Left ventricle myocardium inferior (tissue), 1 donor: Measurements from ENCODE around the gene ANK3. TPM values are rescaled to one million over a fixed set of nuclear protein-coding genes. Genes with fewer than 3 reads are reported as not detected.

Experiments
- DNase-seq: peaks from one replicate; pipeline ENCODE4 v3.0.0-alpha.2; 2020
- H3K27ac ChIP-seq: fragments of 200-600 bp; replicated peaks from 2 replicates; pipeline ENCODE4 v1.8.0; 2021
- H3K27me3 ChIP-seq: fragments of 200-600 bp; 2 replicates; pipeline ENCODE4 v1.8.0; 2021; ENCODE audit warnings: low read depth
- H3K36me3 ChIP-seq: fragments of 200-600 bp; 2 replicates; pipeline ENCODE4 v1.8.0; 2021
- H3K4me1 ChIP-seq: fragments of 200-600 bp; 2 replicates; pipeline ENCODE4 v1.8.0; 2021
- H3K4me3 ChIP-seq: fragments of 200-600 bp; 2 replicates; pipeline ENCODE4 v1.8.0; 2021; ENCODE audit warnings: mild to moderate bottlenecking, moderate library complexity
- H3K9me3 ChIP-seq: fragments of 200-600 bp; replicated peaks from 2 replicates; pipeline ENCODE4 v1.8.0; 2021
- CTCF ChIP-seq: fragments of 200-600 bp; IDR thresholded peaks from 2 replicates; pipeline ENCODE4 v1.8.0; 2021; ENCODE audit warnings: antibody characterized with exemption, mild to moderate bottlenecking, borderline replicate concordance
- intact Hi-C: fragments of 100-400 bp; cut with micrococcal nuclease; formaldehyde crosslinking; loops from one replicate; pipeline ENCODE4 v1.11.0; 2022
- total RNA-seq: library from RNA; stranded (reverse); fragmentation: NEBNext Ultra II Directional; extraction: Animal tissue kit (Norgen Biotek cat#: 25700); gene quantifications from one replicate; pipeline ENCODE4 v1.2.1, GENCODE V29; 2021
- donor health status: DM: no; HTN: yes; CAD: no; lungs with severe emphysema.

Gene ANK3
- total RNA-seq, 1 donor from 2014 or later: 179 TPM

- H3K36me3 ChIP-seq: peaks cover 37% of the 10 kb centered on the region
- no peak for TF ChIP-seq CTCF
- no peaks in the 10 kb centered on the region for H3K27me3 ChIP-seq
- intact Hi-C loops: no loop called here
- H3K4me1 ChIP-seq: peaks cover 40% of the 10 kb centered on the region
- no peaks in the 10 kb centered on the region for H3K9me3 ChIP-seq
- H3K27ac ChIP-seq: no peak overlapping the region
- DNase-seq: no peak
- no peak overlapping the region for H3K4me3 ChIP-seq
Measured at GRCh38 chr10:60262647-60263126, 127.0 kb downstream of the ANK3 start.

DNA sequence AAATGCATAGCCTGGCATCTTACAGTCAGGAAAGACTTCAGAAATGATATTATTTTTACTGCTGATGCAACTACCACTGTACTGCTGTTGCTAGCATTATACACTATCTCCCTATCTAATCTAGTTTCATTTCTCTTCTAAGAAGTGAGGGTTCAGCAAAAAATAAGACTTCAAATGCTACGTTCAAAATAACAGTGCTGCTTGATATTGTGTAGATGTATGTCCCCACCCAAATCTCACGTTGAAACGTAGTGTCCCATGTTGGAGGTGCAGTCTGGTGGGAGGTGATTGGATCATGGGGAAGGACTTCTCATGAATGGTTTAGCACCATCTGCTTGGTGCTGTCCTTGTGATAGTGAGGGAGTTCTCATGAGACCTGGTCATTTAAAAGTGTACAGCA lies 129.4 kb downstream of the ANK3 start:
- peaks cover 40% of the 10 kb centered on the region for H3K36me3 ChIP-seq
- DNase-seq: no peak
- intact Hi-C loops: no loop called here

DNA sequence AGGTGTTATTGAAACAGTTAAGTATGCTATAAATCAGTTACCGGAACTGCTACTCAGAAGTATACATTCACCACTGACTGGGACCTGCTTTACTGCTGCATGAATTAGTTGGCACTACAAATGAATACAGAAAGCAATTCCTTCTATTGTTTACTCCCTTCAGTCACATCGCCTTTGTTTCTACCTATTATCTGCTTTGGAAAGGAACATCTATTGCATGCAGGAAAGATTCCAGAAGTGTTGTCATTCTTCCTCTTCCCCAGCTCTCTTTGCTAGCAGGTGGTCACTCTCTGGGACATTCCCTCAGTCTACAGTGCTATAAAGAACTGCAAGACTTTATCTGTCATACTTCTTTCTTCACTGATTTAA lies 131.3 kb downstream of the ANK3 start:
- H3K27me3 ChIP-seq: no peaks in the 10 kb centered on the region
- no peak for TF ChIP-seq CTCF
- no peak for DNase-seq
- no peak overlapping the region for H3K27ac ChIP-seq
- H3K36me3 ChIP-seq: peaks cover 34% of the 10 kb centered on the region
- H3K4me1 ChIP-seq: peaks cover 19% of the 10 kb centered on the region
- H3K9me3 ChIP-seq: no peaks in the 10 kb centered on the region
- H3K4me3 ChIP-seq: no peak overlapping the region
- intact Hi-C loops: no loop called here

More for the DNA sequence above, 129.4 kb downstream of the ANK3 start:
- Histone ChIP-seq H3K4me1 (peaks cover 20% of the 10 kb centered on the region), H3K27me3 (no peaks in the 10 kb centered on the region), H3K9me3 (no peaks in the 10 kb centered on the region), H3K4me3 (no peak overlapping the region), H3K27ac (no peak overlapping the region)
- no peak for TF ChIP-seq CTCF

DNA sequence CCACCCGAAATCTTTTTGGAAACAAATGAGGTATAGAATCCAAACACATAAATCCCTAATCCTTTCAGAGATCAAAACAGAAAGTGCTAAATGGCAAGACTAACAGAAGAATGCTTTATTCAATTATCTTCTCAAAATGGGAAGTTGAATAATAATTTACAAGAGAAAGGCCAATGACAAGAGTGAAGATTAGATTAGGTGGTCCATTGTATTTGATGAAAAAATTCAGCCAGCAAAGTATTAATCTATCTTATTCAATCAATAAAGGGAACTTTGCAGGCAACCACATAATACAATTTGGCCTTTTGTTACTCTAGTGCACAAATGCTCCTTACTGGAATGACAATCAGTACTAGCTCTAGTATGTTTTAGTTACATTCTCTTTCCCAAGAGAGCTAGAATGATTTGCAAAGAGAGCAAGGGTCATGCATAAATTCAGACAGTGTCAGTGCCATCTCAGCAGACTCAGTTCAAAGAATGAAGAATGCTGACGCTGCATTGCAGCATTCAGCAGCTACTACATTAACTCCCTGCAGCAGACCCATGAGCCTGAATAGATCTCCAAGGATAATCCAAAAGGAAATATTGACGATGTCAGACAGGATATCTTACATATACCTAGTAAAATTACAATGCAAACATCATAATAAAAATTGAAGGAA lies 131.8 kb downstream of the ANK3 start:
- TF ChIP-seq CTCF: no peak
- Histone ChIP-seq H3K36me3 (peaks cover 29% of the 10 kb centered on the region), H3K4me3 (no peak overlapping the region), H3K27ac (no peak overlapping the region), H3K4me1 (peaks cover 19% of the 10 kb centered on the region), H3K27me3 (no peaks in the 10 kb centered on the region), H3K9me3 (no peaks in the 10 kb centered on the region)
- intact Hi-C loops: no loop called here
- DNase-seq: no peak

DNA sequence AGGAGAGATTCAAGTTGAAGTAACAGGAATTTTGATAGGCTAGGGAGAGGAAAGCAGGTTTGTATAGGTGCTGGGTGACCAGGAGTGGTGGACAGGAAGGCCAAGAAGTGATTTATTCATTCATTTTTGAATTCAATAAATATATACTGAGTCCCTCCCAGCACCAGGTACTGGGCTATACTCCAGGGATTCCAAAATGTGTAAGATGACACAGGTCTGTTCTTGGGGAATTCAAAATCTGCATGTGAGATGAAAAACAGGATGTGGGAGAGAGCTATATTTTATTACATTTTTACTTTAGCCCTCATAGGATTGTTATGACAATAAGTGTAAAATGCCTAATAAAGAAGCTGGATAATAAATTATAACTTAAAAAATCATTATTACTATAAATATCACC lies 134.9 kb downstream of the ANK3 start:
- TF ChIP-seq CTCF: no peak
- Histone ChIP-seq H3K4me1 (peaks cover 19% of the 10 kb centered on the region), H3K4me3 (no peak overlapping the region), H3K27ac (no peak overlapping the region), H3K27me3 (no peaks in the 10 kb centered on the region), H3K9me3 (no peaks in the 10 kb centered on the region), H3K36me3 (peaks cover 3% of the 10 kb centered on the region)
- intact Hi-C loops: no loop called here
- DNase-seq: no peak
